SK-N-SH (cell line): ENCODE results near the gene ASCC1. TPM values are rescaled to one million over a fixed set of nuclear protein-coding genes. Genes with fewer than 3 reads are reported as not detected.
A peak's percentile ranks its signal among the peaks of the same experiment; 100 is the strongest.

ENCODE experiments used
- CTCF ChIA-PET: fragments of 300-600, 350-600 bp; formaldehyde crosslinking; extraction: SDS; loops from one replicate; lab custom pipeline; 2021; lab: Yijun Ruan, JAX
- POLR2A ChIA-PET: fragments of 350-600 bp; sonication (Branson Sonifier 250); formaldehyde crosslinking; extraction: SDS; loops from one replicate; lab custom pipeline; 2020; ENCODE audit warnings: antibody characterized with exemption, inconsistent platforms; lab: Yijun Ruan, JAX
- DNase-seq: peaks from one replicate; pipeline ENCODE4 v3.0.0; 2012
- H2AFZ ChIP-seq: fragments of 200-600 bp; sonication (generic); 2 replicates; pipeline ENCODE4 v1.8.1; 2016; ENCODE audit warnings: antibody characterized with exemption, mild to moderate bottlenecking, low read depth
- H3F3A ChIP-seq: fragments of 200-600 bp; sonication (generic); replicated peaks from 2 replicates; pipeline ENCODE3; 2016; ENCODE audit warnings: antibody characterized with exemption, mild to moderate bottlenecking; ENCODE audit not compliant: insufficient read depth
- H3K27ac ChIP-seq, 2 experiments: fragments of 200-500 bp in 1 of 2; fragments of 200-600 bp in 1 of 2; sonication (Bioruptor generic) in 1 of 2; sonication (generic), shearing (Covaris generic) in 1 of 2; 2 replicates each; pipeline versions ENCODE4 v1.5.1 to v1.6.1; 2014 to 2016; ENCODE audit warnings: low read depth in 2 of 2, inconsistent platforms in 1 of 2, low read length in 1 of 2, mild to moderate bottlenecking in 1 of 2, mixed read lengths in 1 of 2
- H3K27me3 ChIP-seq: fragments of 200-600 bp; sonication (generic), shearing (Covaris generic); 2 replicates; pipeline ENCODE4 v1.6.1; 2016; ENCODE audit warnings: mixed run types; ENCODE audit not compliant: insufficient read depth
- H3K36me3 ChIP-seq, 2 experiments: fragments of 200-500 bp in 1 of 2; fragments of 200-600 bp in 1 of 2; sonication (Bioruptor generic) in 1 of 2; sonication (generic) in 1 of 2; replicated peaks in 1 of 2; 2 replicates each; pipeline versions ENCODE3 to v1.5.1; 2014 to 2016; ENCODE audit warnings: low read length in 1 of 2, mild to moderate bottlenecking in 1 of 2; ENCODE audit not compliant: insufficient read depth in 2 of 2, control insufficient read depth in 1 of 2
- H3K4me1 ChIP-seq, 2 experiments: fragments of 200-500 bp in 1 of 2; fragments of 200-600 bp in 1 of 2; sonication (Bioruptor generic) in 1 of 2; sonication (generic), shearing (Covaris generic) in 1 of 2; 2 replicates each; pipeline versions ENCODE4 v1.5.1 to v1.6.1; 2014 to 2016; ENCODE audit warnings: low read depth in 1 of 2, low read length in 1 of 2, mixed run types in 1 of 2; ENCODE audit not compliant: insufficient read depth in 2 of 2, control insufficient read depth in 1 of 2
- H3K4me2 ChIP-seq: fragments of 200-600 bp; sonication (generic), shearing (Covaris generic); 2 replicates; pipeline ENCODE4 v1.6.1; 2017; ENCODE audit warnings: mixed run types
- H3K4me3 ChIP-seq, 2 experiments: fragments of 200-500 bp in 1 of 2; fragments of 200-600 bp in 1 of 2; sonication (Bioruptor generic) in 1 of 2; sonication (generic), shearing (Covaris generic) in 1 of 2; 2 replicates each; pipeline versions ENCODE4 v1.5.1 to v1.8.1; 2014 to 2016; ENCODE audit warnings: low read depth in 2 of 2, inconsistent platforms in 1 of 2, low read length in 1 of 2, mild to moderate bottlenecking in 1 of 2, mixed read lengths in 1 of 2, moderate library complexity in 1 of 2
- H3K79me2 ChIP-seq: fragments of 200-600 bp; sonication (generic); 2 replicates; pipeline ENCODE4 v1.8.1; 2017; ENCODE audit warnings: mild to moderate bottlenecking; ENCODE audit not compliant: insufficient read depth
- H3K9ac ChIP-seq: fragments of 200-600 bp; sonication (generic); 2 replicates; pipeline ENCODE4 v1.6.1; 2017; ENCODE audit warnings: mixed run types
- H3K9me2 ChIP-seq: fragments of 200-600 bp; sonication (generic); 2 replicates; pipeline ENCODE4 v1.6.1; 2017; ENCODE audit warnings: mixed run types
- H3K9me3 ChIP-seq: fragments of 200-600 bp; sonication (generic); 2 replicates; pipeline ENCODE4 v1.6.1; 2017; ENCODE audit warnings: mixed run types, mild to moderate bottlenecking, moderate library complexity
- H4K20me1 ChIP-seq: fragments of 200-600 bp; sonication (generic); 2 replicates; pipeline ENCODE4 v1.6.1; 2017; ENCODE audit warnings: mild to moderate bottlenecking, mixed run types; ENCODE audit not compliant: insufficient read depth
- CHD2 ChIP-seq: fragments of 150-350 bp; IDR thresholded peaks from 2 replicates; pipeline ENCODE4 v1.6.1; 2018; ENCODE audit warnings: low read length; ENCODE audit not compliant: partially characterized antibody
- EP300 ChIP-seq, 2 experiments: IDR thresholded peaks; 2 replicates each; pipeline versions ENCODE4 v1.4.0 to v1.6.1; 2012; ENCODE audit warnings: borderline replicate concordance in 1 of 2, low read depth in 1 of 2, low read length in 1 of 2
- FOSL2 ChIP-seq: IDR thresholded peaks from 2 replicates; pipeline ENCODE4 v1.4.0; 2012; ENCODE audit warnings: low read depth, mild to moderate bottlenecking, moderate library complexity, borderline replicate concordance
- JUND ChIP-seq: IDR thresholded peaks from 2 replicates; pipeline ENCODE4 v1.4.0; 2012
- NFIC ChIP-seq: IDR thresholded peaks from 2 replicates; pipeline ENCODE4 v1.4.0; 2012; ENCODE audit warnings: borderline replicate concordance
- PBX3 ChIP-seq: IDR thresholded peaks from 2 replicates; pipeline ENCODE4; 2012
- RAD21 ChIP-seq: IDR thresholded peaks from 2 replicates; pipeline ENCODE4 v1.6.1; 2012; ENCODE audit warnings: mild to moderate bottlenecking, low read length
- RCOR1 ChIP-seq: fragments of 150-350 bp; IDR thresholded peaks from 2 replicates; pipeline ENCODE4 v1.6.1; 2017; ENCODE audit warnings: antibody characterized with exemption, low read length
- RXRA ChIP-seq: IDR thresholded peaks from 2 replicates; pipeline ENCODE4 v1.4.0; 2012; ENCODE audit warnings: low read depth, mild to moderate bottlenecking, borderline replicate concordance
- SIN3A ChIP-seq: IDR thresholded peaks from 2 replicates; pipeline ENCODE4 v1.6.1; 2012; ENCODE audit warnings: low read depth, mild to moderate bottlenecking, low read length, moderate library complexity, borderline replicate concordance
- SMC3 ChIP-seq: IDR thresholded peaks from 2 replicates; pipeline ENCODE4 v1.6.1; 2012; ENCODE audit warnings: low read depth, low read length, improper control_type of control experiment
- TCF12 ChIP-seq: IDR thresholded peaks from 2 replicates; pipeline ENCODE4 v1.4.0; 2012
- WGBS: methylation state at CpG from one replicate; pipeline ENCODE4 v1.1.6; 2017; ENCODE audit warnings: low lambda C conversion rate; 5-methylcytosine and 5-hydroxymethylcytosine counted together
- polyA plus RNA-seq, 3 experiments: library from polyadenylated mRNA; depleted of rRNA; stranded (reverse); fragments of >200 nt; gene quantifications; 2 replicates each; pipeline ENCODE4 v1.2.3, GENCODE V29; 2012

The ASCC1 gene
- polyA plus RNA-seq, 1 of the 3 experiments (the other 2 are of a cell fraction): 15.0 TPM

GRCh38 chr10:72098301-72098835 lies 117.7 kb downstream of the ASCC1 start:
- no peaks in the 10 kb centered on the region for H3K9me3 ChIP-seq
- no peaks in the 10 kb centered on the region for H3K27me3 ChIP-seq
- no peaks in the 10 kb centered on the region for H3K79me2 ChIP-seq
- ChIA-PET POLR2A (no interaction called here), CTCF (interaction anchor here (1.2 to 1.7 kb wide), 3 partner anchors 10 to 202 kb away, joined by 3 to 5 read pairs (median 3); no protein-coding TSS in a partner anchor)
- H3K4me1 ChIP-seq: peaks cover 2 to 6% of the 10 kb centered on the region in 2 experiments; a peak in 3 of 4 replicates
- H3K36me3 ChIP-seq: peaks cover 0 to 24% of the 10 kb centered on the region in 2 experiments
- H4K20me1 ChIP-seq: no peaks in the 10 kb centered on the region
- TF ChIP-seq CHD2 (no peak), SIN3A (no peak)
- H3K9ac ChIP-seq: no peak overlapping the region
- no peak overlapping the region for H3K4me3 ChIP-seq
- no peaks in the 10 kb centered on the region for H3K9me2 ChIP-seq
- WGBS: 80% methylated on average over 3 of the region's 3 CpGs
- peaks cover 9% of the 10 kb centered on the region for H3F3A ChIP-seq
- peak overlapping the region in 1 of 2 experiments; percentile 29; a peak in 1 of 4 replicates for H3K27ac ChIP-seq
- no peak for DNase-seq
- H2AFZ ChIP-seq: no peak overlapping the region
- H3K4me2 ChIP-seq: no peak overlapping the region

GRCh38 chr10:72097448-72098300 lies 118.4 kb downstream of the ASCC1 start:
- Histone ChIP-seq H3K9me2 (no peaks in the 10 kb centered on the region), H3K4me1 (peaks cover 2 to 6% of the 10 kb centered on the region in 2 experiments; a peak in 3 of 4 replicates), H3F3A (peaks cover 9% of the 10 kb centered on the region), H3K27me3 (no peaks in the 10 kb centered on the region), H3K4me2 (no peak overlapping the region), H3K9ac (no peak overlapping the region), H3K4me3 (no peak overlapping the region), H3K9me3 (no peaks in the 10 kb centered on the region), H2AFZ (no peak overlapping the region), H3K36me3 (peaks cover 0 to 24% of the 10 kb centered on the region in 2 experiments), H3K27ac (peak overlapping the region in 1 of 2 experiments; percentile 29; a peak in 1 of 4 replicates), H3K79me2 (no peaks in the 10 kb centered on the region), H4K20me1 (no peaks in the 10 kb centered on the region)
- 46% methylated on average over 9 of the region's 9 CpGs for WGBS
- POLR2A ChIA-PET: no interaction called here
- DNase-seq: no peak
- TF ChIP-seq JUND: peak; percentile 71
- peak; percentile 62 for TF ChIP-seq FOSL2
- TF ChIP-seq PBX3: peak; percentile 63
- TF ChIP-seq TCF12: peak; percentile 61
- peak in 1 of 2 experiments; percentile 39; a peak in 1 of 4 replicates for TF ChIP-seq EP300 (IDR thresholded peaks at IDR 0.05; ENCODE audit: borderline replicate concordance in 1 of 2, low read depth in 1 of 2, low read length in 1 of 2)
- peak; percentile 57; the same call in 1 of the 2 replicates for TF ChIP-seq NFIC
- TF ChIP-seq SMC3: no peak
- no peak for TF ChIP-seq RAD21
- no peak for TF ChIP-seq RCOR1
- TF ChIP-seq RXRA: 0 out of 2 replicates have a peak, but pooled peaks have one; percentile 26
- CTCF ChIA-PET: no interaction called here
